HEK293 (cell line): ENCODE measurements around the gene STN1.

Experiments used
- ELK4 ChIP-seq: IDR thresholded peaks from 2 replicates; pipeline ENCODE4 v1.6.1; 2011; ENCODE audit warnings: mild to moderate bottlenecking, low read depth, low read length, borderline replicate concordance
- ZEB2 ChIP-seq: fragments of 450-650 bp; formaldehyde crosslinking; IDR thresholded peaks from 2 replicates; pipeline ENCODE4 v1.5.1; 2016; ENCODE audit warnings: missing biosample characterization, missing genetic modification characterization
- ZNF341 ChIP-seq: fragments of 450-650 bp; formaldehyde crosslinking; IDR thresholded peaks from 2 replicates; pipeline ENCODE4; 2016; ENCODE audit warnings: low read depth, missing biosample characterization, missing genetic modification characterization

- TF ChIP-seq ZNF341 (no peak), ZEB2 (tag by site-specific recombination) (no peak), ELK4 (no peak)
Observed at GRCh38 chr10:103832806-103833205, 85.2 kb downstream of the STN1 start.
